ENCODE results near the gene MBNL1. TPM values are rescaled to one million over a fixed set of nuclear protein-coding genes. Genes with fewer than 3 reads are reported as not detected.

The MBNL1 gene
- total and polyA plus RNA-seq, 2 of the 13 experiments (the other 11 are each of a cell fraction or from before 2014, with no cell fraction given): 27.1 to 55.4 TPM

DNA sequence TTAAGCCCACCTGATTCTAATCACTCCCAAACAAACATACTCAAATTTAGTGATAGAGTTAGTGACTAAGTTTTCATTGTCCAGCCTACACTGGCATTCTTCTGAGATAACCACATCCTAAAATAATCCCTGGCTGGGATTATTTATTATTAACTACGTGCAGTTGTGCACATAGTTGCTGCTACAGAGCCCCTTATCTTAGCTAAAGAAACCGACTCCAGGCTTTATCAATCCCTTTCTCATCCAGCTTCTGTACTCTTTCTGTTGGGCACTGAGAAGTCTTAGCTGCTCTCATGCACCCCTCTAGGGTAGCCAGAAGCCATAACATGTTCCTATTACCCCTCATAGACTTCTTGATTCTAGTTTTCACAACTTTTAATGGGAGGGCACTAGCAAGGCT is 208.7 kb downstream of the MBNL1 start:
- H3K9ac ChIP-seq (ENCODE audit: insufficient read depth, low read depth, low read length): no peak overlapping the region
- DNase-seq (ENCODE audit: low spot score): no peak
- H2AFZ ChIP-seq (ENCODE audit: low read length): no peak overlapping the region
- 0% methylated on average over 2 of the region's 2 CpGs for WGBS (ENCODE audit: low lambda C conversion rate)
- H3K4me3 ChIP-seq (replicated peaks in 1 of 3; ENCODE audit: insufficient read depth in 1 of 3, low read depth in 2 of 3, low read length in 3 of 3): no peak overlapping the region
- H3K4me1 ChIP-seq (ENCODE audit: insufficient read depth, low read length): no peaks in the 10 kb centered on the region
- no peaks in the 10 kb centered on the region for H3K36me3 ChIP-seq (replicated peaks in 1 of 2; ENCODE audit: control insufficient read depth in 1 of 2, insufficient read depth in 2 of 2, low read length in 2 of 2)
- POLR2A ChIA-PET: no interaction called here
- H3K27me3 ChIP-seq (ENCODE audit: control insufficient read depth in 1 of 2, insufficient read depth in 2 of 2, low read length in 2 of 2): no peaks in the 10 kb centered on the region
- no TSS peak for BruUV-seq (replicated peaks)
- H4K20me1 ChIP-seq (ENCODE audit: insufficient read depth, low read length): no peaks in the 10 kb centered on the region
- no peak overlapping the region for H3K27ac ChIP-seq (ENCODE audit: extremely low read length, insufficient read depth, low read length)
- in situ Hi-C loops (cut with HindIII; ENCODE audit: extremely low pct_ligation_motif_present, low pct_unique_long_range_greater_than_20kb): loop anchor here (10.0 kb wide), 1 partner anchor 97 kb away; no protein-coding TSS in a partner anchor
- intact Hi-C loops (cut with micrococcal nuclease; ENCODE audit: unreplicated experiment): no loop called here
- no peaks in the 10 kb centered on the region for H3K79me2 ChIP-seq (ENCODE audit: insufficient read depth, low read length)
- CTCF ChIA-PET (ENCODE audit: low intra/inter-chr PET ratio, low total read pairs): no interaction called here
- H3K9me3 ChIP-seq (ENCODE audit: low read length): 0 out of 2 replicates have a peak, but pooled peaks cover 4% of the 10 kb centered on the region
- no peak for FAIRE-seq
- TF ChIP-seq ZZZ3 (CRISPR knock-in tag; IDR thresholded peaks at IDR 0.05; ENCODE audit: borderline replicate concordance) (no peak), ZNF382 (CRISPR knock-in tag; IDR thresholded peaks at IDR 0.05; ENCODE audit: borderline replicate concordance) (no peak), ELF1 (CRISPR knock-in tag; IDR thresholded peaks at IDR 0.05) (no peak), RFXANK (CRISPR knock-in tag; IDR thresholded peaks at IDR 0.05) (no peak)
- no peak; the same call in 2 of the 3 replicates for ATAC-seq
- H3K4me2 ChIP-seq (ENCODE audit: low read depth, low read length): no peak overlapping the region

GRCh38 chr3:152480282-152480953 is 211.7 kb downstream of the MBNL1 start:
- FAIRE-seq (no peak), ATAC-seq (no peak), DNase-seq (ENCODE audit: low spot score) (no peak)
- Histone ChIP-seq H3K79me2 (ENCODE audit: insufficient read depth, low read length) (no peaks in the 10 kb centered on the region), H3K36me3 (replicated peaks in 1 of 2; ENCODE audit: control insufficient read depth in 1 of 2, insufficient read depth in 2 of 2, low read length in 2 of 2) (no peaks in the 10 kb centered on the region), H3K4me3 (replicated peaks in 1 of 3; ENCODE audit: insufficient read depth in 1 of 3, low read depth in 2 of 3, low read length in 3 of 3) (no peak overlapping the region), H3K27ac (ENCODE audit: extremely low read length, insufficient read depth, low read length) (no peak overlapping the region), H3K9me3 (ENCODE audit: low read length) (0 out of 2 replicates have a peak, but pooled peaks cover 1% of the 10 kb centered on the region), H3K4me2 (ENCODE audit: low read depth, low read length) (no peak overlapping the region), H3K4me1 (ENCODE audit: insufficient read depth, low read length) (no peaks in the 10 kb centered on the region), H3K9ac (ENCODE audit: insufficient read depth, low read depth, low read length) (no peak overlapping the region), H3K27me3 (ENCODE audit: control insufficient read depth in 1 of 2, insufficient read depth in 2 of 2, low read length in 2 of 2) (no peaks in the 10 kb centered on the region), H2AFZ (ENCODE audit: low read length) (no peak overlapping the region), H4K20me1 (ENCODE audit: insufficient read depth, low read length) (no peaks in the 10 kb centered on the region)
- in situ Hi-C loops (cut with HindIII; ENCODE audit: extremely low pct_ligation_motif_present, low pct_unique_long_range_greater_than_20kb) (no loop called here), intact Hi-C loops (cut with micrococcal nuclease; ENCODE audit: unreplicated experiment) (no loop called here)
- BruUV-seq (replicated peaks): no TSS peak
- CTCF ChIA-PET (ENCODE audit: low intra/inter-chr PET ratio, low total read pairs): no interaction called here
- WGBS (ENCODE audit: low lambda C conversion rate): 0% methylated on average over 2 of the region's 2 CpGs
- POLR2A ChIA-PET: no interaction called here
- no peak for TF ChIP-seq ZBTB7A (CRISPR knock-in tag; IDR thresholded peaks at IDR 0.05)
- TF ChIP-seq ZNF343 (CRISPR knock-in tag; IDR thresholded peaks at IDR 0.05): no peak
- TF ChIP-seq ZFP41 (CRISPR knock-in tag; IDR thresholded peaks at IDR 0.05; ENCODE audit: borderline replicate concordance): no peak
- TF ChIP-seq ZNF782 (CRISPR knock-in tag; IDR thresholded peaks at IDR 0.05; ENCODE audit: borderline replicate concordance): no peak
- no peak for TF ChIP-seq ZUFSP (CRISPR knock-in tag; IDR thresholded peaks at IDR 0.05; ENCODE audit: borderline replicate concordance)
- no peak for TF ChIP-seq ZNF574 (CRISPR knock-in tag; IDR thresholded peaks at IDR 0.05)
- TF ChIP-seq ZBTB8A (CRISPR knock-in tag; IDR thresholded peaks at IDR 0.05; ENCODE audit: borderline replicate concordance, low read depth): no peak
- no peak for TF ChIP-seq NFATC3 (CRISPR knock-in tag; IDR thresholded peaks at IDR 0.05)
